DOHH2 (cell line): Measurements from ENCODE around the gene MCOLN1.

ENCODE experiments used
- H3F3A ChIP-seq: fragments of 200-600 bp; sonication (generic), shearing (Covaris generic); 2 replicates; pipeline ENCODE4 v1.6.0; 2016; ENCODE audit warnings: antibody characterized with exemption, mild to moderate bottlenecking; ENCODE audit not compliant: control insufficient read depth, insufficient read depth
- H3K27ac ChIP-seq: fragments of 200-600 bp; sonication (generic); 2 replicates; pipeline ENCODE4 v1.5.1; 2014; ENCODE audit warnings: low read depth, mild to moderate bottlenecking, low read length, moderate library complexity
- H3K27me3 ChIP-seq: fragments of 200-600 bp; sonication (generic); 2 replicates; pipeline ENCODE4 v1.6.1; 2014; ENCODE audit warnings: mild to moderate bottlenecking, low read length, mixed read lengths; ENCODE audit not compliant: control insufficient read depth
- H3K36me3 ChIP-seq: fragments of 200-600 bp; sonication (generic); 2 replicates; pipeline ENCODE4 v1.6.1; 2014; ENCODE audit warnings: mild to moderate bottlenecking, low read length, moderate library complexity, mixed read lengths; ENCODE audit not compliant: control insufficient read depth
- H3K4me1 ChIP-seq: fragments of 200-600 bp; sonication (generic); 2 replicates; pipeline ENCODE4 v1.6.1; 2014; ENCODE audit warnings: mild to moderate bottlenecking, low read length, mixed read lengths; ENCODE audit not compliant: control insufficient read depth
- H3K4me2 ChIP-seq: fragments of 200-600 bp; sonication (generic); 2 replicates; pipeline ENCODE4 v1.6.0; 2014; ENCODE audit warnings: mild to moderate bottlenecking, low read length, moderate library complexity
- H3K4me3 ChIP-seq: fragments of 200-600 bp; sonication (generic); 2 replicates; pipeline ENCODE4 v1.5.1; 2014; ENCODE audit warnings: mild to moderate bottlenecking, low read length, mixed read lengths
- H3K79me2 ChIP-seq: fragments of 200-600 bp; sonication (generic); 2 replicates; pipeline ENCODE4 v1.6.1; 2014; ENCODE audit warnings: mild to moderate bottlenecking, low read length, mixed read lengths; ENCODE audit not compliant: control insufficient read depth
- H3K9me2 ChIP-seq: fragments of 200-600 bp; sonication (generic); replicated peaks from 2 replicates; pipeline ENCODE4 v1.6.1; 2014; ENCODE audit warnings: mild to moderate bottlenecking, low read length, mixed read lengths; ENCODE audit not compliant: control insufficient read depth
- H3K9me3 ChIP-seq: fragments of 200-600 bp; sonication (generic); 2 replicates; pipeline ENCODE4 v1.6.1; 2014; ENCODE audit warnings: antibody characterized with exemption, low read length, mixed read lengths; ENCODE audit not compliant: control insufficient read depth, insufficient read depth
- H4K20me1 ChIP-seq: fragments of 200-600 bp; sonication (generic); 2 replicates; pipeline ENCODE4 v1.6.0; 2014; ENCODE audit warnings: low read depth, mild to moderate bottlenecking, antibody characterized with exemption, low read length, moderate library complexity; ENCODE audit not compliant: control insufficient read depth, insufficient read depth
- EZH2phosphoT487 ChIP-seq: fragments of 200-600 bp; sonication (generic); IDR thresholded peaks from 2 replicates; pipeline ENCODE4 v1.6.1; 2017; ENCODE audit warnings: borderline replicate concordance, mild to moderate bottlenecking, antibody characterized with exemption, low read length, moderate library complexity, mixed read lengths
- TF ChIP-seq, protein P1 (sequence below): fragments of 200-600 bp; sonication (generic); IDR thresholded peaks from one replicate; pipeline ENCODE4 v1.5.1; 2014; ENCODE audit warnings: antibody characterized with exemption, mild to moderate bottlenecking, low read depth, low read length; ENCODE audit not compliant: poor library complexity, severe bottlenecking

MCOLN1 gene

DNA sequence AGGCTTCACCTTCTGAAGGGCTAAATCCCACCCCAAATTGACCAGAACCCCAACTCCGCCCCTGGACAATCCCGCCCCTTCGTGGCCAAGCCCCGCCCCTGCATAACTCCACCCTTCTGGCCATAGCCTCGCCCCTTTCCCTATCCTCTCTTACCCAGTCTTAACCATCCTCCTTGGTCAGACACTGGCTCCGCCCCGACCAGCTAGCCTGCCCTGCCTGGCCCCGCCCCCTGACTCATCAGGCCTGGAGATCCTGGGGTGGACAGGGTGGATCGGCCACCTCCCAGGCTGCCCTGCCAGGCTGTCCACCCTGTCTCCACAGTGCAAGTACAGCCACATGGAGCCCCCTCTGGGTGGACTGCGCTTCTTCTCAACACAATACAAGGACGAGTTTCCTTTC, 14.5 kb upstream of the MCOLN1 start:
- H3K4me2 ChIP-seq: no peak overlapping the region
- TF ChIP-seq, protein P1, sequence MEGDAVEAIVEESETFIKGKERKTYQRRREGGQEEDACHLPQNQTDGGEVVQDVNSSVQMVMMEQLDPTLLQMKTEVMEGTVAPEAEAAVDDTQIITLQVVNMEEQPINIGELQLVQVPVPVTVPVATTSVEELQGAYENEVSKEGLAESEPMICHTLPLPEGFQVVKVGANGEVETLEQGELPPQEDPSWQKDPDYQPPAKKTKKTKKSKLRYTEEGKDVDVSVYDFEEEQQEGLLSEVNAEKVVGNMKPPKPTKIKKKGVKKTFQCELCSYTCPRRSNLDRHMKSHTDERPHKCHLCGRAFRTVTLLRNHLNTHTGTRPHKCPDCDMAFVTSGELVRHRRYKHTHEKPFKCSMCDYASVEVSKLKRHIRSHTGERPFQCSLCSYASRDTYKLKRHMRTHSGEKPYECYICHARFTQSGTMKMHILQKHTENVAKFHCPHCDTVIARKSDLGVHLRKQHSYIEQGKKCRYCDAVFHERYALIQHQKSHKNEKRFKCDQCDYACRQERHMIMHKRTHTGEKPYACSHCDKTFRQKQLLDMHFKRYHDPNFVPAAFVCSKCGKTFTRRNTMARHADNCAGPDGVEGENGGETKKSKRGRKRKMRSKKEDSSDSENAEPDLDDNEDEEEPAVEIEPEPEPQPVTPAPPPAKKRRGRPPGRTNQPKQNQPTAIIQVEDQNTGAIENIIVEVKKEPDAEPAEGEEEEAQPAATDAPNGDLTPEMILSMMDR: no peak
- no peak for TF ChIP-seq EZH2phosphoT487
- H3K9me3 ChIP-seq: no peaks in the 10 kb centered on the region

DNA sequence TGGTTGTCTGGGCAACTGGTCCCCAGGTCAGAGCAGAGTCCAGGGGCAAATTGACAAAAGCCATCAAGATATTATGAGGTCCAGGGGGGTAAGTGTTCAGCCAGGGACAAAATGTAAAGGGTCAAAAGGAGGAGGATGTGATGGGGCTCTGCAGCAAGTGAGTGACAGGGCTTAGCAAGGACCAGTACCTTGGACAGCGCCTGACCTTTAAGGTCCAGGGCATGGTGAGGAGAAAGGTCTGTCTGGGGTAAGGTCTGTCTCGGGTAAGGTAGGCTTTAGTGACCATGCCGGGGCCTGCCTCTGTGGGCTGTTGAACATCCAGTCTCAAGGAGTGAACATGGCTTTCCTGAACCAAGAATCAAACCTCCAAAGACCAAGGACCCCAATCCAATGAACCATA, 12.8 kb upstream of the MCOLN1 start:
- H4K20me1 ChIP-seq: no peaks in the 10 kb centered on the region
- H3K4me3 ChIP-seq: no peak overlapping the region
- H3K27ac ChIP-seq: no peak overlapping the region
- H3K4me1 ChIP-seq: peaks cover 12% of the 10 kb centered on the region
- peaks cover 18% of the 10 kb centered on the region for H3K27me3 ChIP-seq
- TF ChIP-seq EZH2phosphoT487: no peak
- TF ChIP-seq, protein P1: no peak
- H3K79me2 ChIP-seq: no peaks in the 10 kb centered on the region
- no peak overlapping the region for H3K4me2 ChIP-seq
- no peaks in the 10 kb centered on the region for H3K9me3 ChIP-seq
- H3K9me2 ChIP-seq: no peaks in the 10 kb centered on the region
- 0 out of 2 replicates have a peak, but pooled peaks cover 4% of the 10 kb centered on the region for H3F3A ChIP-seq
- H3K36me3 ChIP-seq: no peaks in the 10 kb centered on the region

More for the DNA sequence above, 14.5 kb upstream of the MCOLN1 start:
- H3K79me2 ChIP-seq: no peaks in the 10 kb centered on the region
- peaks cover 9% of the 10 kb centered on the region; the same call in 1 of the 2 replicates for H3K27me3 ChIP-seq
- no peaks in the 10 kb centered on the region for H3K36me3 ChIP-seq
- no peaks in the 10 kb centered on the region for H3K9me2 ChIP-seq
- no peaks in the 10 kb centered on the region for H4K20me1 ChIP-seq
- 0 out of 2 replicates have a peak, but pooled peaks cover 4% of the 10 kb centered on the region for H3F3A ChIP-seq
- H3K27ac ChIP-seq: no peak overlapping the region
- no peak overlapping the region for H3K4me3 ChIP-seq
- peaks cover 12% of the 10 kb centered on the region for H3K4me1 ChIP-seq

DNA sequence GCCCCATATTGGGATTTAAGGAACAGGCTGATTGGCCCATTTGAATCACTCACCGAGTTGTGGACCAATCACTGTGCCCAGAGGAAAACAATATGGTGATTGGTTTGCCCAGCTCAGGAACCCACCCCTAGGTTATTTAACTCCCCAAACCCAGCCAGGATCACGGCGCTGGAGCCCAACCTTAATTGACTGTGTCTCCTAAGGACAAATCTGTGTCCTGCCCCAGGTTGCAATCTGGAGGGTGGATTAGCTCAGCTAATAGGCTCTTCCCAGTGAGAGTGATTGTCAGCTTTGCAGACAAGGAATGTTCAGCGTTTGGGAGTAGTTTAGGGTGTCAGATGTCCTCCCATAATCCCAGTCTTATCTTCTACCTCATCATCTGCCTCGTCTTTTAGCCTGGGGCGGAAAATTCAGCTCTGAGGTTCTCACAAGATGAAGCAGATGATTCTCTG, 10.0 kb upstream of the MCOLN1 start:
- Histone ChIP-seq H3K27me3 (peaks cover 41% of the 10 kb centered on the region), H3K79me2 (no peaks in the 10 kb centered on the region), H3K4me1 (peaks cover 3% of the 10 kb centered on the region; the same call in 1 of the 2 replicates), H3K27ac (no peak overlapping the region), H3K4me3 (no peak overlapping the region), H4K20me1 (no peaks in the 10 kb centered on the region), H3F3A (no peaks in the 10 kb centered on the region), H3K36me3 (no peaks in the 10 kb centered on the region), H3K9me3 (no peaks in the 10 kb centered on the region), H3K4me2 (no peak overlapping the region), H3K9me2 (no peaks in the 10 kb centered on the region)
- TF ChIP-seq, protein P1: no peak
- TF ChIP-seq EZH2phosphoT487: no peak
